Measurements from ENCODE around the gene ACSS3.

Gene ACSS3

DNA sequence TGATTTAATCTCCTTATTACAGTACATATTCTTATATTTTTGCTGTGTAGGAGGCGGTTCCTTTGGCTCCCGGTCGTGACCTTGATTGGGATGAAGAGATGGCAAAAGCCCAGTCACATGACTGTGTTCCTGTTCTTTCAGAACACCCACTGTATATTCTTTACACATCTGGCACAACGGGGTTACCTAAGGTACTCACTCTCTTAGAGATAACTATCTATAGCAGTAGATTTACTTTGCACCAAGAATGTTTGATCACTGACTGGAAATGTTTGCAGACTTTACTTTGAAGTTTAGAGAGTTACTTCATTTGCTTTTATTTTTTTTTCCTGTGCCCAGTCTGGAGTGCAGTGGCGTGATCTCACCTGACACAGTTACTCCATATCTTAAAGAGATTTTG is 65.2 kb downstream of the ACSS3 start:
- Histone ChIP-seq H3K27ac (ENCODE audit: low read length) (no peak overlapping the region), H3K9ac (ENCODE audit: low read length) (no peak overlapping the region), H3K9me3 (ENCODE audit: insufficient read depth, low read length) (no peaks in the 10 kb centered on the region), H3K79me2 (ENCODE audit: low read length) (no peaks in the 10 kb centered on the region), H3K4me1 (ENCODE audit: low read length) (peaks cover 4% of the 10 kb centered on the region), H4K20me1 (ENCODE audit: insufficient read depth, low read length) (no peaks in the 10 kb centered on the region), H3K27me3 (ENCODE audit: low read depth, low read length) (no peaks in the 10 kb centered on the region), H3K36me3 (replicated peaks; ENCODE audit: low read depth, low read length) (no peaks in the 10 kb centered on the region), H3K4me3 (ENCODE audit: low read length) (no peak overlapping the region), H3K4me2 (ENCODE audit: low read length) (no peak overlapping the region), H2AFZ (ENCODE audit: low read depth, low read length) (no peak overlapping the region)
- TF ChIP-seq, protein P1, sequence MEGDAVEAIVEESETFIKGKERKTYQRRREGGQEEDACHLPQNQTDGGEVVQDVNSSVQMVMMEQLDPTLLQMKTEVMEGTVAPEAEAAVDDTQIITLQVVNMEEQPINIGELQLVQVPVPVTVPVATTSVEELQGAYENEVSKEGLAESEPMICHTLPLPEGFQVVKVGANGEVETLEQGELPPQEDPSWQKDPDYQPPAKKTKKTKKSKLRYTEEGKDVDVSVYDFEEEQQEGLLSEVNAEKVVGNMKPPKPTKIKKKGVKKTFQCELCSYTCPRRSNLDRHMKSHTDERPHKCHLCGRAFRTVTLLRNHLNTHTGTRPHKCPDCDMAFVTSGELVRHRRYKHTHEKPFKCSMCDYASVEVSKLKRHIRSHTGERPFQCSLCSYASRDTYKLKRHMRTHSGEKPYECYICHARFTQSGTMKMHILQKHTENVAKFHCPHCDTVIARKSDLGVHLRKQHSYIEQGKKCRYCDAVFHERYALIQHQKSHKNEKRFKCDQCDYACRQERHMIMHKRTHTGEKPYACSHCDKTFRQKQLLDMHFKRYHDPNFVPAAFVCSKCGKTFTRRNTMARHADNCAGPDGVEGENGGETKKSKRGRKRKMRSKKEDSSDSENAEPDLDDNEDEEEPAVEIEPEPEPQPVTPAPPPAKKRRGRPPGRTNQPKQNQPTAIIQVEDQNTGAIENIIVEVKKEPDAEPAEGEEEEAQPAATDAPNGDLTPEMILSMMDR (IDR thresholded peaks at IDR 0.05; ENCODE audit: low read depth, low read length) = no peak
- TF ChIP-seq EZH2phosphoT487 (IDR thresholded peaks at IDR 0.05; ENCODE audit: low read depth) = no peak

DNA sequence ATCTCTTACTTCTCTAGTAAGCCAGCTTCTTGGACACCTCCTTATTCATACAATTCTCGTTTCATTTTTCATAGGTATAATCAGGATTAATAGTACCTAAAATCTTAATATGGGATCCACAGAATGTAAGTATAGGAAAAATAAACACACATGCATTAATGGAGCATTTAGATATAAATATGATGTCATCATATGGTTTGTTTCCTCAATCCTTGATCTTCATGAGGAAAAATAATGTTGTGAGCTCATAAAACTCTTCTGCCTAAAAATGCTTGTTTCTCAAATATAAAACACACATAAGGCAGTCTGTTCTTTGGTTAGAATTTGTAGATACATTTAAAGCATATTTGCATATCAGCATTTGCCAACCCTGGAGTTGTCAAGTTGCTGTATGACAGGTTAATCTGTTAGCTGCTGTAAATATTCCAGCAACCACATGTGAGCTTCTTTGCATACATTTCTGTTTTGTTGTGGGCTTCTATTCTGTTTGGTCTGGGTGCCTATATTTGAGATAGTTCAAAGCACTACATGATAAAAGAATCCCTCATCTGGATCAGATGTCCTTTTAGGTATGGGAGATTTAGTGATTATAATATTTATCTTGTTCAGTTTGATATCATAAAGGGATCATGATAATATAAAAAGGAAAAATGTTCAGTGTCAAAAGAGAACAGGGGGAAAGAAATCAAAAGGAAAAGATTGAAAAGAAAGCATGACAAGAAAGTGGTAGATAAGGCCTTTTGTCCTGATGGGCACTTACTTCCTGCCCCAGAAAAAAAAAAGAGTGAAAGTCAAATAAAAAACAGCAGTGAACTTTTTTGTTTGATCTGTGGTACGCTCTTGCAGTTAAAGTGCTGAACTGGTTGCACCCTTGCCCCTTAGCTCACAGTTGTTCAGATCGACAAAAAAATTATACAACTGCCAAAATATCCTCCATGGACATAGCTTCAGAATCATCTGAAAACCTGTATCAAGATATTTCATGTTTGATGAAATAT is 68.6 kb downstream of the ACSS3 start:
- Histone ChIP-seq H3K4me1 (ENCODE audit: low read length) (peaks cover 4% of the 10 kb centered on the region), H3K27ac (ENCODE audit: low read length) (no peak overlapping the region)
- TF ChIP-seq, protein P1 (IDR thresholded peaks at IDR 0.05; ENCODE audit: low read depth, low read length) = no peak
- no peak for TF ChIP-seq EZH2phosphoT487 (IDR thresholded peaks at IDR 0.05; ENCODE audit: low read depth)

DNA sequence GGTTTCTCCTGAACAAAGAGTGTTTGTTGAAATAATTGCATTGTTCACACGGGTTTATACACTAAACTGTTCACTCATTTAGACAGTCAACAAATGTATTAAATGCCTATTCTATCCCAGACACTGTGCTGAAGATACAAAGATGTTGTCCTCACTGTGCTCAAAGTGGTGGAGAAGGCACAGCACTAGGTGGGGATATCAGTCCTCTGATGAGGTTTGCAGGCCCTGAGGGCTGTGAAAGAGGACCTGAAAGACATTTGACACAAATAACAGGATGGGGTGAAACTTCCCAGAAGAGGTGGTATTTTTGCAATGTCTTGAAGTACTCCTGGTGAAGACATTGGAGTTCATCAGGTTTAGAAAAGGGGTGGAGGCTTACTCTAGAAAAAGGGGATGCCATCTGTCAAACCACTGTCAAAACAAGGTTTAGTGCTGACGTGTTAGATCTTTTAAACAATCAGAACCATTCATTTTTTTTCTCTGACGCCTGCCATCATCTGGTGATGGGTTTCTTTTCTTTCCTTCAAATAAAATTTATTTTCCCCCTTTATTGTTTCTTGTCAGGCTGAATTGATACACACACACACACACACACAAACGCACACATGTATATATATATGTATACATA is 69.5 kb downstream of the ACSS3 start:
- Histone ChIP-seq H3K27me3 (ENCODE audit: low read depth, low read length) (no peaks in the 10 kb centered on the region), H4K20me1 (ENCODE audit: insufficient read depth, low read length) (no peaks in the 10 kb centered on the region), H3K4me3 (ENCODE audit: low read length) (no peak overlapping the region), H3K36me3 (replicated peaks; ENCODE audit: low read depth, low read length) (no peaks in the 10 kb centered on the region), H3K79me2 (ENCODE audit: low read length) (no peaks in the 10 kb centered on the region), H3K4me2 (ENCODE audit: low read length) (peak overlapping the region; percentile 45; the same call in 1 of the 2 replicates), H3K9me3 (ENCODE audit: insufficient read depth, low read length) (no peaks in the 10 kb centered on the region), H3K4me1 (ENCODE audit: low read length) (peaks cover 4% of the 10 kb centered on the region), H3K27ac (ENCODE audit: low read length) (no peak overlapping the region), H2AFZ (ENCODE audit: low read depth, low read length) (no peak overlapping the region), H3K9ac (ENCODE audit: low read length) (no peak overlapping the region)
- TF ChIP-seq, protein P1 (IDR thresholded peaks at IDR 0.05; ENCODE audit: low read depth, low read length) = peak; percentile 83
- no peak for TF ChIP-seq EZH2phosphoT487 (IDR thresholded peaks at IDR 0.05; ENCODE audit: low read depth)

More for the DNA sequence above, 68.6 kb downstream of the ACSS3 start:
- Histone ChIP-seq H3K4me2 (ENCODE audit: low read length) (no peak overlapping the region), H2AFZ (ENCODE audit: low read depth, low read length) (no peak overlapping the region), H3K27me3 (ENCODE audit: low read depth, low read length) (no peaks in the 10 kb centered on the region), H4K20me1 (ENCODE audit: insufficient read depth, low read length) (no peaks in the 10 kb centered on the region), H3K9ac (ENCODE audit: low read length) (no peak overlapping the region), H3K36me3 (replicated peaks; ENCODE audit: low read depth, low read length) (no peaks in the 10 kb centered on the region), H3K79me2 (ENCODE audit: low read length) (no peaks in the 10 kb centered on the region), H3K9me3 (ENCODE audit: insufficient read depth, low read length) (no peaks in the 10 kb centered on the region), H3K4me3 (ENCODE audit: low read length) (no peak overlapping the region)

DNA sequence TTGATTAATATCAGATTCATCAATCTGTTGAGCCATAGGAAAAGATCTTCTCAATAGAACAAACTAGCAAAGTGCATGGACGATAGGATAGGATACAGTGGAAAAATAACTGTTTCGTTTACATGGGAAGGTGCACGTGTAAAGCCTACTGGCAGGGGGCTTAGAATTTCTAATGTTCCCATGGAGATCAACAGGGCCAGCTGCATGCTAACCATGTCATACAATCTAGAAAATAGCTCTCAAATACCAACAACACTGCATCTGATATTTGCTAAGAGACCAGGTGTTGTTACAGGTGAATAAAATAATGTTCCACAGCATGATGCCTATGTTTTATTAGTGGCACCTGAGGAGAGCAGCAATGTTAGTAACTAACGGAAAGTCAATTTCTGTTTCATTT is 72.5 kb downstream of the ACSS3 start:
- Histone ChIP-seq H3K4me2 (ENCODE audit: low read length) (no peak overlapping the region), H3K9ac (ENCODE audit: low read length) (no peak overlapping the region), H3K4me1 (ENCODE audit: low read length) (peaks cover 4% of the 10 kb centered on the region), H3K36me3 (replicated peaks; ENCODE audit: low read depth, low read length) (no peaks in the 10 kb centered on the region), H3K4me3 (ENCODE audit: low read length) (no peak overlapping the region), H3K27ac (ENCODE audit: low read length) (no peak overlapping the region), H3K27me3 (ENCODE audit: low read depth, low read length) (no peaks in the 10 kb centered on the region), H3K9me3 (ENCODE audit: insufficient read depth, low read length) (no peaks in the 10 kb centered on the region), H3K79me2 (ENCODE audit: low read length) (no peaks in the 10 kb centered on the region), H4K20me1 (ENCODE audit: insufficient read depth, low read length) (no peaks in the 10 kb centered on the region), H2AFZ (ENCODE audit: low read depth, low read length) (no peak overlapping the region)
- TF ChIP-seq, protein P1 (IDR thresholded peaks at IDR 0.05; ENCODE audit: low read depth, low read length) = no peak
- no peak for TF ChIP-seq EZH2phosphoT487 (IDR thresholded peaks at IDR 0.05; ENCODE audit: low read depth)

Data from OCI-LY3 (cell line).